Measurements from ENCODE around the gene EIF5A2.

DNA sequence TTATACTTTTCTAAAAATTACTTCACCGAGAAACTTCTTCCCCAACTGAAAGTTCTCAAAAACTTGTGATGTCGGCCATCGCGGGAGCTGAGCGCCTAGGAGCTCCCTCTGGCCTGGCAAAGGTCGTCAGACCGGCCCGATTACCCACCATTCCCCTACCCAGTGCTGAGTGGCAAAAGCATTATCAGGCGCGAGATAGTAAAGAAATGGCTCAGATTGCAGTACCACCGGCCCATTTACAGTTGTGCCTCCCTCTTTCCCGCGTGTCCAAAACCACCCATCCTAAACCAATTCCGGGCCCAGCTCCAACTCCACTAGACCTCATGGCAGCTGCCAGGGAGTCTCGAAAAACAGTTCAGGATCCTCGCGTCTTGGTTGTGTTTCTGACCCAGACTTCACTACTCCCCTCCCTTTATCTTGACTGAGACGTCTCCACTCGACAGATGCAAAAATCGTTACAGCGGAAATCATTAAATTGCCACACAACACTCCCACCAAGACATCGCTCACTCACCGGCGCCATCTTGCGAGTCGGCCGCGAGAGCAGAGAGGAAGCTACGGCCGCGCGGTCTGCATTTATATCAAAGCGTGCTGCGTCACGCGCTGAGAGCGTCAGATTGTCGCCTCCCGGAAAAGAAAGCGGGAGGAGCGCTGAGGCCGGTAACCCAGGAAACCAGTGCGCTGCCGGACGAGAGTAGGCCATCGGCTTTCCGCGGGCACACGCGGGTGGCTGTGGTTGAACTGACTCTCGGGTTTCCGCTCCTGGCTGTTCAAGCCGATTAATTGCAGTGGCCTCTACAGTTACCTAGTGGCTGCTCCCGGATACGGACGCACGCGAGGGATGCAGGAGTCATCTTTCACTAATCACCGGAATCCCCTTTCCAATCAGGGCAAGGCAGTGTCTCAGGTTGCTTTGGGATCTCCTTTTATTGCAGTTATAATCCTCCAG is 38.5 kb downstream of the EIF5A2 start, which contains the start of gene RPL22L1:
- TF ChIP-seq, protein P1, sequence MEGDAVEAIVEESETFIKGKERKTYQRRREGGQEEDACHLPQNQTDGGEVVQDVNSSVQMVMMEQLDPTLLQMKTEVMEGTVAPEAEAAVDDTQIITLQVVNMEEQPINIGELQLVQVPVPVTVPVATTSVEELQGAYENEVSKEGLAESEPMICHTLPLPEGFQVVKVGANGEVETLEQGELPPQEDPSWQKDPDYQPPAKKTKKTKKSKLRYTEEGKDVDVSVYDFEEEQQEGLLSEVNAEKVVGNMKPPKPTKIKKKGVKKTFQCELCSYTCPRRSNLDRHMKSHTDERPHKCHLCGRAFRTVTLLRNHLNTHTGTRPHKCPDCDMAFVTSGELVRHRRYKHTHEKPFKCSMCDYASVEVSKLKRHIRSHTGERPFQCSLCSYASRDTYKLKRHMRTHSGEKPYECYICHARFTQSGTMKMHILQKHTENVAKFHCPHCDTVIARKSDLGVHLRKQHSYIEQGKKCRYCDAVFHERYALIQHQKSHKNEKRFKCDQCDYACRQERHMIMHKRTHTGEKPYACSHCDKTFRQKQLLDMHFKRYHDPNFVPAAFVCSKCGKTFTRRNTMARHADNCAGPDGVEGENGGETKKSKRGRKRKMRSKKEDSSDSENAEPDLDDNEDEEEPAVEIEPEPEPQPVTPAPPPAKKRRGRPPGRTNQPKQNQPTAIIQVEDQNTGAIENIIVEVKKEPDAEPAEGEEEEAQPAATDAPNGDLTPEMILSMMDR (IDR thresholded peaks at IDR 0.05): no peak
- TF ChIP-seq POLR2AphosphoS5 (IDR thresholded peaks at IDR 0.05; ENCODE audit: low read depth, low read length) (peak; percentile 100), SIN3A (IDR thresholded peaks at IDR 0.05; ENCODE audit: borderline replicate concordance, insufficient read depth, low read depth, low read length) (peak; percentile 85; the same call in 1 of the 2 replicates)
- TF ChIP-seq, protein P2, sequence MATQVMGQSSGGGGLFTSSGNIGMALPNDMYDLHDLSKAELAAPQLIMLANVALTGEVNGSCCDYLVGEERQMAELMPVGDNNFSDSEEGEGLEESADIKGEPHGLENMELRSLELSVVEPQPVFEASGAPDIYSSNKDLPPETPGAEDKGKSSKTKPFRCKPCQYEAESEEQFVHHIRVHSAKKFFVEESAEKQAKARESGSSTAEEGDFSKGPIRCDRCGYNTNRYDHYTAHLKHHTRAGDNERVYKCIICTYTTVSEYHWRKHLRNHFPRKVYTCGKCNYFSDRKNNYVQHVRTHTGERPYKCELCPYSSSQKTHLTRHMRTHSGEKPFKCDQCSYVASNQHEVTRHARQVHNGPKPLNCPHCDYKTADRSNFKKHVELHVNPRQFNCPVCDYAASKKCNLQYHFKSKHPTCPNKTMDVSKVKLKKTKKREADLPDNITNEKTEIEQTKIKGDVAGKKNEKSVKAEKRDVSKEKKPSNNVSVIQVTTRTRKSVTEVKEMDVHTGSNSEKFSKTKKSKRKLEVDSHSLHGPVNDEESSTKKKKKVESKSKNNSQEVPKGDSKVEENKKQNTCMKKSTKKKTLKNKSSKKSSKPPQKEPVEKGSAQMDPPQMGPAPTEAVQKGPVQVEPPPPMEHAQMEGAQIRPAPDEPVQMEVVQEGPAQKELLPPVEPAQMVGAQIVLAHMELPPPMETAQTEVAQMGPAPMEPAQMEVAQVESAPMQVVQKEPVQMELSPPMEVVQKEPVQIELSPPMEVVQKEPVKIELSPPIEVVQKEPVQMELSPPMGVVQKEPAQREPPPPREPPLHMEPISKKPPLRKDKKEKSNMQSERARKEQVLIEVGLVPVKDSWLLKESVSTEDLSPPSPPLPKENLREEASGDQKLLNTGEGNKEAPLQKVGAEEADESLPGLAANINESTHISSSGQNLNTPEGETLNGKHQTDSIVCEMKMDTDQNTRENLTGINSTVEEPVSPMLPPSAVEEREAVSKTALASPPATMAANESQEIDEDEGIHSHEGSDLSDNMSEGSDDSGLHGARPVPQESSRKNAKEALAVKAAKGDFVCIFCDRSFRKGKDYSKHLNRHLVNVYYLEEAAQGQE (IDR thresholded peaks at IDR 0.05; ENCODE audit: insufficient read depth in 1 of 2, low read depth in 2 of 2, low read length in 1 of 2): peak; percentile 7 to 39; a peak in 1 of 4 replicates
